ENCODE measurements around the gene STX4. TPM values are rescaled to one million over a fixed set of nuclear protein-coding genes. Genes with fewer than 3 reads are reported as not detected.
A peak's percentile ranks its signal among the peaks of the same experiment; 100 is the strongest.

STX4 gene
- total RNA-seq, 1 experiment from 2014 or later: 65.2 TPM

DNA sequence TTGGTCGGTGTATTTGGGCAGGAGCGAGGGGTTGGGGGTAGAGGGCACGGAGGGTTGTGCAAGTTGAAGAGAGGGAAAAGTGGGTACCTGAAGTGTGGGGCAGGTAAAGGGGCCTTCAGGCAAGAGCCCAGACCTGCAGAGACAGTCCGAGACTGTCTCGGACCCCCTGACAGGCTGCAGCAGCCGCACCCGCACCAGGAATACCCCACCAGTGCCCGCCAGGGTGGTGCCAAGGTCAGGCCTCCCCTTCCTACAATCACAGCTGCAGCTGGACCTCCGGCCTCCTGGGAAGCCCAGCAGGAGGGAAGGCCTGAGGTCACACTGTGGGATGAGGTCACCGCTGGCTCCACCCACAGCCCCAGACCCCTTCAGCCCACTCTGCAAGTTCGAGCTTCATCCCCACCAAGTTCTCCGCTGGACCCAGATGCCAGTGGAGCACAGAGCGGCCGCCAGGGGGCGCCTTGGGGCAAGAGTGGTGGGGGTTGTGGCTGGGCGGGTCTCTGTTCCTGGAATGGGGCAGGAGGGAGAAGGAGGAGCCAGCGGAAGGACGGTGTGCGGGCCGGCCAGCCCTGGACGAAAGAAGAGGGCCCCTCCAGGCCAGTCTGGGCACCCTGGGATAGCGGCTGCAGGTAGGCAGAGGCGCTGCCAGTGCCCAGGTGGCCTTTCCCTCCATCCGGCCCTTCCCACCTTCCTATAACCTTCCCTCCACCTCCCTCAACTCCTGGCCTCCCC lies 48.5 kb upstream of the STX4 start, which contains the start of gene HSD3B7:
TSS of gene HSD3B7 (plus strand) at position 539 of the 732 bp plus-strand sequence. CDS start 452 bp downstream, outside the sequence.
- ATAC-seq: peak; percentile 90
- TF ChIP-seq, protein P1, sequence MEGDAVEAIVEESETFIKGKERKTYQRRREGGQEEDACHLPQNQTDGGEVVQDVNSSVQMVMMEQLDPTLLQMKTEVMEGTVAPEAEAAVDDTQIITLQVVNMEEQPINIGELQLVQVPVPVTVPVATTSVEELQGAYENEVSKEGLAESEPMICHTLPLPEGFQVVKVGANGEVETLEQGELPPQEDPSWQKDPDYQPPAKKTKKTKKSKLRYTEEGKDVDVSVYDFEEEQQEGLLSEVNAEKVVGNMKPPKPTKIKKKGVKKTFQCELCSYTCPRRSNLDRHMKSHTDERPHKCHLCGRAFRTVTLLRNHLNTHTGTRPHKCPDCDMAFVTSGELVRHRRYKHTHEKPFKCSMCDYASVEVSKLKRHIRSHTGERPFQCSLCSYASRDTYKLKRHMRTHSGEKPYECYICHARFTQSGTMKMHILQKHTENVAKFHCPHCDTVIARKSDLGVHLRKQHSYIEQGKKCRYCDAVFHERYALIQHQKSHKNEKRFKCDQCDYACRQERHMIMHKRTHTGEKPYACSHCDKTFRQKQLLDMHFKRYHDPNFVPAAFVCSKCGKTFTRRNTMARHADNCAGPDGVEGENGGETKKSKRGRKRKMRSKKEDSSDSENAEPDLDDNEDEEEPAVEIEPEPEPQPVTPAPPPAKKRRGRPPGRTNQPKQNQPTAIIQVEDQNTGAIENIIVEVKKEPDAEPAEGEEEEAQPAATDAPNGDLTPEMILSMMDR (IDR thresholded peaks at IDR 0.05): peak; percentile 97
- TF ChIP-seq POLR2AphosphoS5 (IDR thresholded peaks at IDR 0.05; ENCODE audit: low read depth, low read length) (peak; percentile 72; the same call in 1 of the 2 replicates), TCF7L2 (IDR thresholded peaks at IDR 0.05; ENCODE audit: low read depth, low read length) (no peak), SIN3A (IDR thresholded peaks at IDR 0.05; ENCODE audit: borderline replicate concordance, insufficient read depth, low read depth, low read length) (no peak)
- TF ChIP-seq, protein P2, sequence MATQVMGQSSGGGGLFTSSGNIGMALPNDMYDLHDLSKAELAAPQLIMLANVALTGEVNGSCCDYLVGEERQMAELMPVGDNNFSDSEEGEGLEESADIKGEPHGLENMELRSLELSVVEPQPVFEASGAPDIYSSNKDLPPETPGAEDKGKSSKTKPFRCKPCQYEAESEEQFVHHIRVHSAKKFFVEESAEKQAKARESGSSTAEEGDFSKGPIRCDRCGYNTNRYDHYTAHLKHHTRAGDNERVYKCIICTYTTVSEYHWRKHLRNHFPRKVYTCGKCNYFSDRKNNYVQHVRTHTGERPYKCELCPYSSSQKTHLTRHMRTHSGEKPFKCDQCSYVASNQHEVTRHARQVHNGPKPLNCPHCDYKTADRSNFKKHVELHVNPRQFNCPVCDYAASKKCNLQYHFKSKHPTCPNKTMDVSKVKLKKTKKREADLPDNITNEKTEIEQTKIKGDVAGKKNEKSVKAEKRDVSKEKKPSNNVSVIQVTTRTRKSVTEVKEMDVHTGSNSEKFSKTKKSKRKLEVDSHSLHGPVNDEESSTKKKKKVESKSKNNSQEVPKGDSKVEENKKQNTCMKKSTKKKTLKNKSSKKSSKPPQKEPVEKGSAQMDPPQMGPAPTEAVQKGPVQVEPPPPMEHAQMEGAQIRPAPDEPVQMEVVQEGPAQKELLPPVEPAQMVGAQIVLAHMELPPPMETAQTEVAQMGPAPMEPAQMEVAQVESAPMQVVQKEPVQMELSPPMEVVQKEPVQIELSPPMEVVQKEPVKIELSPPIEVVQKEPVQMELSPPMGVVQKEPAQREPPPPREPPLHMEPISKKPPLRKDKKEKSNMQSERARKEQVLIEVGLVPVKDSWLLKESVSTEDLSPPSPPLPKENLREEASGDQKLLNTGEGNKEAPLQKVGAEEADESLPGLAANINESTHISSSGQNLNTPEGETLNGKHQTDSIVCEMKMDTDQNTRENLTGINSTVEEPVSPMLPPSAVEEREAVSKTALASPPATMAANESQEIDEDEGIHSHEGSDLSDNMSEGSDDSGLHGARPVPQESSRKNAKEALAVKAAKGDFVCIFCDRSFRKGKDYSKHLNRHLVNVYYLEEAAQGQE (IDR thresholded peaks at IDR 0.05; ENCODE audit: insufficient read depth in 1 of 2, low read depth in 2 of 2, low read length in 1 of 2): no peak
- Histone ChIP-seq H3K27ac (ENCODE audit: low read length) (no peak within 1 kb of the TSS), H3K27me3 (ENCODE audit: control insufficient read depth, insufficient read depth, low read length) (no peaks in the 10 kb centered on the region), H3K36me3 (ENCODE audit: control insufficient read depth, insufficient read depth, low read length) (peaks cover 3% of the 10 kb centered on the region; the same call in 1 of the 2 replicates), H3K4me1 (ENCODE audit: control insufficient read depth, insufficient read depth, low read length) (peaks cover 9% of the 10 kb centered on the region), H3K4me3 (ENCODE audit: low read depth in 2 of 2, low read length in 2 of 2) (peak within 1 kb of the TSS; percentile 4 to 39; a peak in 2 of 4 replicates), H3K9me3 (ENCODE audit: control insufficient read depth, insufficient read depth, low read depth, low read length) (no peaks in the 10 kb centered on the region)
- peak; percentile 51 for DNase-seq (ENCODE audit: low read depth, low spot score)
- ChIA-PET CTCF (interaction anchor here (0.6 to 1.2 kb wide), 5 partner anchors 10 to 157 kb away, joined by 3 to 4 read pairs (median 3); partner anchors contain the start of genes ZNF646 and ZNF668), POLR2A (no interaction called here)
- BruUV-seq (replicated peaks): no TSS peak
- in situ Hi-C loops (cut with HindIII; ENCODE audit: low pct_unique_long_range_greater_than_20kb, low sequenced_read_pairs): no loop called here
- intact Hi-C loops (cut with micrococcal nuclease; ENCODE audit: unreplicated experiment): loop anchor here (5.0 kb wide), 1 partner anchor 112 kb away; no protein-coding TSS in a partner anchor

DNA sequence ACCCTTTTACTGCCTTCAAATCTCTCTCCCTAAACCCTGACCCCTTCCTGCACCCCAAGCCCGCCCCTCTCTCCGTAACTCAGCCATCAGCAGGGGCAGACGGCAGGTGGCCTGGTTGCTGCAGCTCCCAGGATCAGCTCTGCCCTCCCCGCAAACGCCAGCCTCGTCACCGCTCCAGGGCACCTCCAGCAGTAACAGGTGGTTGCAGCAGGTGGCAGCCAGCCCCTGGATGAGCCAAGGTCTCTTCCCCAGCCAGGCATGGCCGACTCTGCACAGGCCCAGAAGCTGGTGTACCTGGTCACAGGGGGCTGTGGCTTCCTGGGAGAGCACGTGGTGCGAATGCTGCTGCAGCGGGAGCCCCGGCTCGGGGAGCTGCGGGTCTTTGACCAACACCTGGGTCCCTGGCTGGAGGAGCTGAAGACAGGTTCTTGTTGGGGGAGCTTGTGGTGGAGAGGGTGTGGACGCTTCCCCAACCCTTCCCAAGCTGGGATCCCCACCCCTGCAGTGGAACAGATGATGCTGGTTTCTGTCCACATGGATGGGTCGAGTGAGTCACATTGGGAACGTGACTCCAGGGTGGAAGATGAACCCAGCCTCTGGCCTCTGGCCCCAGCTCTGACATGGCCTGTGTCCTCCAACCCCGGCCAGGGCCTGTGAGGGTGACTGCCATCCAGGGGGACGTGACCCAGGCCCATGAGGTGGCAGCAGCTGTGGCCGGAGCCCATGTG lies 47.8 kb upstream of the STX4 start:
- Histone ChIP-seq H3K9me3 (ENCODE audit: control insufficient read depth, insufficient read depth, low read depth, low read length) (no peaks in the 10 kb centered on the region), H3K4me3 (ENCODE audit: low read depth in 2 of 2, low read length in 2 of 2) (peak overlapping the region; percentile 4 to 39; a peak in 2 of 4 replicates), H3K4me1 (ENCODE audit: control insufficient read depth, insufficient read depth, low read length) (peaks cover 9% of the 10 kb centered on the region), H3K36me3 (ENCODE audit: control insufficient read depth, insufficient read depth, low read length) (no peaks in the 10 kb centered on the region), H3K27ac (ENCODE audit: low read length) (no peak overlapping the region), H3K27me3 (ENCODE audit: control insufficient read depth, insufficient read depth, low read length) (no peaks in the 10 kb centered on the region)
- intact Hi-C loops (cut with micrococcal nuclease; ENCODE audit: unreplicated experiment): loop anchor here (5.0 kb wide), 1 partner anchor 112 kb away; no protein-coding TSS in a partner anchor
- BruUV-seq (replicated peaks): no TSS peak
- TF ChIP-seq TCF7L2 (IDR thresholded peaks at IDR 0.05; ENCODE audit: low read depth, low read length): no peak
- no peak for TF ChIP-seq POLR2AphosphoS5 (IDR thresholded peaks at IDR 0.05; ENCODE audit: low read depth, low read length)
- TF ChIP-seq SIN3A (IDR thresholded peaks at IDR 0.05; ENCODE audit: borderline replicate concordance, insufficient read depth, low read depth, low read length): no peak
- TF ChIP-seq, protein P1 (IDR thresholded peaks at IDR 0.05): no peak
- TF ChIP-seq, protein P2 (IDR thresholded peaks at IDR 0.05; ENCODE audit: insufficient read depth in 1 of 2, low read depth in 2 of 2, low read length in 1 of 2): no peak
- ATAC-seq (peak; percentile 54), DNase-seq (ENCODE audit: low read depth, low spot score) (no peak)
- in situ Hi-C loops (cut with HindIII; ENCODE audit: low pct_unique_long_range_greater_than_20kb, low sequenced_read_pairs): no loop called here
- ChIA-PET POLR2A (interaction anchor here (0.6 kb wide), 1 partner anchor 139 kb away, joined by 4 read pairs; no protein-coding TSS in a partner anchor), CTCF (interaction anchor here (0.6 to 1.2 kb wide), 4 partner anchors 9 to 157 kb away, joined by 3 to 4 read pairs (median 4); no protein-coding TSS in a partner anchor)

Data from Panc1 (cell line).